Dermis lymphatic vessel endothelial cell (primary cell): ENCODE results near the gene ZNF142. TPM values are rescaled to one million over a fixed set of nuclear protein-coding genes. Genes with fewer than 3 reads are reported as not detected.

ENCODE experiments used
- total RNA-seq: library from RNA; depleted of rRNA; stranded (reverse); fragments of >200 nt; gene quantifications from 2 replicates; pipeline ENCODE4 v1.2.1, GENCODE V29; 2014

The ZNF142 gene
- total RNA-seq = 4.9 and 6.0 TPM in 2 replicates

GRCh38 chr2:218659258-218659987 is at the start of gene ZNF142, which contains the start of gene BCS1L:
Gene ZNF142, minus strand, starts transcription at chr2:218659623. Its CDS starts 3,194 bp downstream, at chr2:218656429.
Gene BCS1L, plus strand, starts transcription at chr2:218659683. Its CDS starts 1,305 bp downstream, at chr2:218660988.

GRCh38 chr2:218671654-218672566 is 12.5 kb upstream of the ZNF142 start, which contains the start of the genes RNF25 and STK36:
Gene RNF25, minus strand, starts transcription at chr2:218672002. Its CDS starts 32 bp downstream, at chr2:218671970.
Gene STK36, plus strand, starts transcription at chr2:218672086. Its CDS starts 744 bp downstream, at chr2:218672830.

GRCh38 chr2:218607436-218608115 is 51.8 kb downstream of the ZNF142 start, which contains the start of gene PLCD4:
Gene PLCD4, plus strand, starts transcription at chr2:218607899. Its CDS starts 7,841 bp downstream, at chr2:218615740.

Other genes starting within 250 kb of the ZNF142 start
- gene VIL1, start 240.5 kb downstream of the ZNF142 start, total RNA-seq = not detected in 2 replicates
- gene USP37, start 91.3 kb downstream of the ZNF142 start, total RNA-seq = 7.8 and 11.7 TPM in 2 replicates
- 41.3 and 44.3 TPM in 2 replicates for gene CNOT9, start 90.8 kb downstream of the ZNF142 start, total RNA-seq
- gene PLCD4, start 51.7 kb downstream of the ZNF142 start, total RNA-seq = 1.3 and 2.6 TPM in 2 replicates
- gene BCS1L, start 60 bp upstream of the ZNF142 start, total RNA-seq = 17.7 and 19.7 TPM in 2 replicates
- 31.8 and 33.7 TPM in 2 replicates for gene RNF25, start 12.4 kb upstream of the ZNF142 start, total RNA-seq
- 5.5 and 6.7 TPM in 2 replicates for gene STK36, start 12.5 kb upstream of the ZNF142 start, total RNA-seq
- gene TTLL4, start 51.2 kb upstream of the ZNF142 start, total RNA-seq = 3.5 and 4.8 TPM in 2 replicates
- gene CYP27A1, start 122.5 kb upstream of the ZNF142 start, total RNA-seq = 8.3 and 12.7 TPM in 2 replicates
- gene PRKAG3, start 172.2 kb upstream of the ZNF142 start, total RNA-seq = not detected in 2 replicates
- not detected in 2 replicates for gene WNT6, start 200.2 kb upstream of the ZNF142 start, total RNA-seq
- gene WNT10A, start 221.2 kb upstream of the ZNF142 start, total RNA-seq = not detected in 2 replicates